Ishikawa (cell line): ENCODE data around the gene IMMP2L.

Experiments used
- EGR1 ChIP-seq: IDR thresholded peaks from 2 replicates; pipeline ENCODE4 v1.6.1; 2012
- EP300 ChIP-seq: IDR thresholded peaks from 2 replicates; pipeline ENCODE4 v1.6.1; 2012; ENCODE audit warnings: borderline replicate concordance
- RAD21 ChIP-seq: IDR thresholded peaks from 2 replicates; pipeline ENCODE4 v1.6.1; 2012; ENCODE audit warnings: low read depth

DNA sequence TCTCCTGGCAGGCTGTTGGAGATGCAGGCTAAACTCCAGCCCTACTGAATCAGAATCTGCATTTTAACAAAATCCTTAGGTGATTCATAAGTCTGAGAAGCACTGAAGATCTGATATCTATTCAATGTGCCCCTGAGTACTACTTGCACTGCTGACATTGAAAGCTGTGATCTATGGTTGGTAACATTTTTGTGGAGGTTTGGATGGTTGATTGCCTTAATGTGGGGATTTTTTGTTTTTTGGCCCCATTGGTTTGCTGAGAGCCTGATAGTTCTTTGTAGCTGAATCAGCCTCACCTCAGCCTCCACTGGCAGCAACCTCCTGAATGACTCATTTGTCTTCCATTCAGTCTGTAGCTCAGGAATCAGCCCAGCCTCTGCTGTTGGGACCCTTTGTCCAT lies 486.1 kb downstream of the IMMP2L start:
- TF ChIP-seq EGR1 (no peak), EP300 (no peak), RAD21 (no peak)
